Neural cell (in vitro differentiated cells): ENCODE data around the gene C16orf90.

ENCODE experiments used
- CTCF ChIP-seq: fragments of 450-650 bp; IDR thresholded peaks from 2 replicates; pipeline ENCODE4 v1.5.1; 2014; ENCODE audit warnings: antibody characterized with exemption, mild to moderate bottlenecking, moderate library complexity; ENCODE audit not compliant: poor library complexity, severe bottlenecking
- EP300 ChIP-seq: fragments of 450-650 bp; conservative IDR thresholded peaks from 2 replicates; pipeline ENCODE4 v1.6.1; 2014; ENCODE audit warnings: antibody characterized with exemption, mild to moderate bottlenecking, moderate library complexity; ENCODE audit not compliant: poor library complexity, severe bottlenecking
- EZH2 ChIP-seq: fragments of 200-600, 300-800 bp; shearing (Covaris generic), sonication (generic); IDR thresholded peaks from 2 replicates; pipeline ENCODE4 v1.6.1; 2014; ENCODE audit warnings: antibody characterized with exemption, low read length, borderline replicate concordance, mild to moderate bottlenecking; ENCODE audit not compliant: insufficient read depth, poor library complexity, severe bottlenecking
- MXI1 ChIP-seq: fragments of 450-650 bp; conservative IDR thresholded peaks from 2 replicates; pipeline ENCODE4 v1.6.1; 2014; ENCODE audit warnings: antibody characterized with exemption, mild to moderate bottlenecking; ENCODE audit not compliant: poor library complexity, severe bottlenecking
- POLR2AphosphoS5 ChIP-seq: IDR thresholded peaks from 2 replicates; pipeline ENCODE4 v1.6.1; 2012
- RAD21 ChIP-seq: fragments of 450-650 bp; conservative IDR thresholded peaks from 2 replicates; pipeline ENCODE4 v1.6.1; 2014; ENCODE audit warnings: antibody characterized with exemption, mild to moderate bottlenecking, moderate library complexity
- REST ChIP-seq: IDR thresholded peaks from 2 replicates; pipeline ENCODE4 v1.6.1; 2012; ENCODE audit warnings: borderline replicate concordance
- SMC3 ChIP-seq: fragments of 450-650 bp; conservative IDR thresholded peaks from 2 replicates; pipeline ENCODE4 v1.6.1; 2014; ENCODE audit warnings: antibody characterized with exemption, mild to moderate bottlenecking, moderate library complexity; ENCODE audit not compliant: poor library complexity
- TAF1 ChIP-seq: IDR thresholded peaks from 2 replicates; pipeline ENCODE4 v1.6.1; 2012; ENCODE audit warnings: low read depth

- TF ChIP-seq EZH2 (no peak), CTCF (no peak), POLR2AphosphoS5 (no peak), TAF1 (no peak), SMC3 (no peak), EP300 (no peak), RAD21 (no peak), REST (no peak), MXI1 (no peak)
These were observed 25.6 kb upstream of the C16orf90 start for GRCh38 chr16:3520841-3521240.
